Inflammatory macrophage treated with lipopolysaccharide for 4 hours (primary cell): Measurements from ENCODE around the gene LRRC8D.

Experiments
- DNase-seq: peaks from one replicate; pipeline ENCODE4 v3.0.0-alpha.2; 2020

LRRC8D gene

GRCh38 chr1:89872567-89872966 is 51.7 kb downstream of the LRRC8D start:
- DNase-seq, result no peak

GRCh38 chr1:89873288-89873687 is 52.5 kb downstream of the LRRC8D start:
- DNase-seq, result no peak

GRCh38 chr1:89873770-89874169 is 52.9 kb downstream of the LRRC8D start:
- no peak for DNase-seq

- no peak for DNase-seq
Measured at GRCh38 chr1:89876463-89876862, 55.6 kb downstream of the LRRC8D start.

GRCh38 chr1:89877756-89878155 is 56.9 kb downstream of the LRRC8D start:
- DNase-seq, result no peak

- DNase-seq, result no peak
Measured at GRCh38 chr1:89878256-89878655, 57.4 kb downstream of the LRRC8D start.

- peak; percentile 11 for DNase-seq
Measured at GRCh38 chr1:89880679-89881078, 59.8 kb downstream of the LRRC8D start.

GRCh38 chr1:89881415-89882058 is 60.7 kb downstream of the LRRC8D start:
- peak; percentile 9 for DNase-seq

- DNase-seq, result no peak
Measured at GRCh38 chr1:89882348-89883029, 61.7 kb downstream of the LRRC8D start.

GRCh38 chr1:89883030-89883379 is 62.2 kb downstream of the LRRC8D start:
- no peak for DNase-seq

- DNase-seq, result no peak
Measured at GRCh38 chr1:89884718-89885596, 64.1 kb downstream of the LRRC8D start.

- no peak for DNase-seq
Measured at GRCh38 chr1:89887270-89887669, 66.4 kb downstream of the LRRC8D start.

GRCh38 chr1:89887713-89888112 is 66.9 kb downstream of the LRRC8D start:
- no peak for DNase-seq

- DNase-seq, result no peak
Measured at GRCh38 chr1:89888480-89889322, 67.9 kb downstream of the LRRC8D start.

GRCh38 chr1:89889323-89889615 is 68.4 kb downstream of the LRRC8D start:
- no peak for DNase-seq

GRCh38 chr1:89890085-89890752 is 69.4 kb downstream of the LRRC8D start:
- DNase-seq, result no peak

- DNase-seq, result no peak
Measured at GRCh38 chr1:89892816-89893215, 72.0 kb downstream of the LRRC8D start.

- DNase-seq, result no peak
Measured at GRCh38 chr1:89894210-89895201, 73.7 kb downstream of the LRRC8D start.

- peak; percentile 26 for DNase-seq
Measured at GRCh38 chr1:89896105-89896942, 75.5 kb downstream of the LRRC8D start.
